ENCODE measurements around the gene LSAMP. TPM values are rescaled to one million over a fixed set of nuclear protein-coding genes. Genes with fewer than 3 reads are reported as not detected.
A peak's percentile ranks its signal among the peaks of the same experiment; 100 is the strongest.
"Not testable (repeated sequence)": the region's sequence is repeated elsewhere in the genome, so short reads cannot be mapped to it uniquely, and the experiment has no call there.

Gene LSAMP
- total and polyA plus RNA-seq, 2 experiments from 2014 or later = 2.0 to 2.9 TPM

- Mint-ChIP-seq H3K27me3 (ENCODE audit: insufficient read depth, low read depth, poor library complexity) (no peaks in the 10 kb centered on the region), H3K27ac (no peak overlapping the region), H3K4me3 (no peak overlapping the region), H3K9me3 (peaks cover 17% of the 10 kb centered on the region), H3K4me1 (peaks cover 6% of the 10 kb centered on the region), H3K36me3 (ENCODE audit: low read depth) (peaks cover 12% of the 10 kb centered on the region)
- Histone ChIP-seq H4K20me1 (replicated peaks; ENCODE audit: insufficient read depth) (no peaks in the 10 kb centered on the region), H3K36me3 (ENCODE audit: insufficient read depth) (no peaks in the 10 kb centered on the region), H3F3A (replicated peaks; ENCODE audit: low read depth) (no peaks in the 10 kb centered on the region), H3K27ac (ENCODE audit: low read depth) (no peak overlapping the region), H3K79me2 (replicated peaks; ENCODE audit: insufficient read depth) (no peaks in the 10 kb centered on the region), H3K9me2 (ENCODE audit: insufficient read depth) (peaks cover 7% of the 10 kb centered on the region; the same call in 1 of the 2 replicates), H3K4me3 (no peak overlapping the region), H3K27me3 (ENCODE audit: insufficient read depth) (no peaks in the 10 kb centered on the region), H2AFZ (no peak overlapping the region), H3K4me2 (no peak overlapping the region), H3K4me1 (ENCODE audit: insufficient read depth) (no peaks in the 10 kb centered on the region)
- no peak for TF ChIP-seq POLR2AphosphoS5 (IDR thresholded peaks at IDR 0.05; ENCODE audit: low read depth)
- TF ChIP-seq ZNF331 (CRISPR knock-in tag; IDR thresholded peaks at IDR 0.05; ENCODE audit: low read depth) = no peak
- no peak for TF ChIP-seq CTCF (conservative IDR thresholded peaks at IDR 0.05; ENCODE audit: low read depth in 2 of 2)
- TF ChIP-seq EZH2phosphoT487 (IDR thresholded peaks at IDR 0.05; ENCODE audit: unreplicated experiment) = no peak
- ATAC-seq (no peak), DNase-seq (ENCODE audit: low spot score) (no peak)
Observed at GRCh38 chr3:116211901-116212300, 233.4 kb downstream of the LSAMP start.

- H3K36me3 ChIP-seq (ENCODE audit: insufficient read depth); H3K4me3 ChIP-seq; H3K4me2 ChIP-seq; DNase-seq (ENCODE audit: low spot score); H3K79me2 ChIP-seq (replicated peaks; ENCODE audit: insufficient read depth); H3K4me1 Mint-ChIP-seq; H4K20me1 ChIP-seq (replicated peaks; ENCODE audit: insufficient read depth); H3K27me3 Mint-ChIP-seq (ENCODE audit: insufficient read depth, low read depth, poor library complexity); H3K4me3 Mint-ChIP-seq; H3F3A ChIP-seq (replicated peaks; ENCODE audit: low read depth); H2AFZ ChIP-seq; H3K4me1 ChIP-seq (ENCODE audit: insufficient read depth); H3K27ac Mint-ChIP-seq; H3K27me3 ChIP-seq (ENCODE audit: insufficient read depth); H3K9me2 ChIP-seq (ENCODE audit: insufficient read depth); ATAC-seq; H3K27ac ChIP-seq (ENCODE audit: low read depth): not testable (repeated sequence)
- Mint-ChIP-seq H3K9me3 (peaks cover 17% of the 10 kb centered on the region), H3K36me3 (ENCODE audit: low read depth) (peaks cover 12% of the 10 kb centered on the region)
Observed at GRCh38 chr3:116208830-116209229, 236.5 kb downstream of the LSAMP start.

- Mint-ChIP-seq H3K9me3 (no peaks in the 10 kb centered on the region), H3K4me3 (no peak overlapping the region), H3K4me1 (peaks cover 7% of the 10 kb centered on the region; the same call in 2 of the 3 replicates), H3K27me3 (ENCODE audit: insufficient read depth, low read depth, poor library complexity) (no peaks in the 10 kb centered on the region), H3K27ac (no peak overlapping the region), H3K36me3 (ENCODE audit: low read depth) (no peaks in the 10 kb centered on the region)
- Histone ChIP-seq H3K36me3 (ENCODE audit: insufficient read depth) (no peaks in the 10 kb centered on the region), H3K4me2 (no peak overlapping the region), H3K27ac (ENCODE audit: low read depth) (no peak overlapping the region), H4K20me1 (replicated peaks; ENCODE audit: insufficient read depth) (no peaks in the 10 kb centered on the region), H3K4me3 (no peak overlapping the region), H3K9me2 (ENCODE audit: insufficient read depth) (no peaks in the 10 kb centered on the region), H3K79me2 (replicated peaks; ENCODE audit: insufficient read depth) (no peaks in the 10 kb centered on the region), H3K27me3 (ENCODE audit: insufficient read depth) (no peaks in the 10 kb centered on the region), H3K4me1 (ENCODE audit: insufficient read depth) (peaks cover 7% of the 10 kb centered on the region; the same call in 1 of the 2 replicates), H2AFZ (no peak overlapping the region), H3F3A (replicated peaks; ENCODE audit: low read depth) (no peaks in the 10 kb centered on the region)
- DNase-seq (ENCODE audit: low spot score) (no peak), ATAC-seq (peak; percentile 32; the same call in 1 of the 3 replicates)
- TF ChIP-seq EZH2 (IDR thresholded peaks at IDR 0.05; ENCODE audit: low read depth, unreplicated experiment) (no peak), ZNF331 (CRISPR knock-in tag; IDR thresholded peaks at IDR 0.05; ENCODE audit: low read depth) (no peak), JUNB (IDR thresholded peaks at IDR 0.05; ENCODE audit: unreplicated experiment) (no peak), REST (IDR thresholded peaks at IDR 0.05; ENCODE audit: unreplicated experiment) (no peak), ZNF114 (CRISPR knock-in tag; IDR thresholded peaks at IDR 0.05) (no peak), ETS1 (IDR thresholded peaks at IDR 0.05) (no peak), POLR2AphosphoS5 (IDR thresholded peaks at IDR 0.05; ENCODE audit: low read depth) (no peak), CTCF (conservative IDR thresholded peaks at IDR 0.05; ENCODE audit: low read depth in 2 of 2) (no peak), STAT1 (IDR thresholded peaks at IDR 0.05; ENCODE audit: unreplicated experiment) (no peak)
Observed at GRCh38 chr3:116200956-116201690, 244.2 kb downstream of the LSAMP start.
